Measurements from ENCODE around the gene GRK1.

The GRK1 gene

DNA sequence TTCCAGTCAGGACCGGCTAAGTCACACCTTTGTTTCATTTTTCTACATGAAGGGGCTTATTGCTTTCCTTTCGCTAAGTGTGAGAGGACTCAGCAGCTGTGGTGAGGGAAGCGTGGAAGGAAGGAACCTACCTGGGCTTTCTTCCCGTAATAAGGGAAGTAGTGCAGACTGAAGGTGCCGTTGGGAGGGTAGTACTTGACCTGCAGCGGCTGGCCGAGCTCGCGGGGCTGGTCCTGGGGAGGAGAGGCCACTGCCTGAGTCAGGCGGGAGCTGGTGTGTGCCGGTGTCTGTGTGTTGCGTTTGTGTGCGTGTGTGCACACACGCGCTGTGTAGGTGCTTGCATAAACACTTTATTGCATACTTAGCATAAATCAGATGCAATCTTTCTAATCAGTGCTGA, 16.7 kb upstream of the GRK1 start:
- DNase-seq (ENCODE audit: low read depth), result no peak

DNA sequence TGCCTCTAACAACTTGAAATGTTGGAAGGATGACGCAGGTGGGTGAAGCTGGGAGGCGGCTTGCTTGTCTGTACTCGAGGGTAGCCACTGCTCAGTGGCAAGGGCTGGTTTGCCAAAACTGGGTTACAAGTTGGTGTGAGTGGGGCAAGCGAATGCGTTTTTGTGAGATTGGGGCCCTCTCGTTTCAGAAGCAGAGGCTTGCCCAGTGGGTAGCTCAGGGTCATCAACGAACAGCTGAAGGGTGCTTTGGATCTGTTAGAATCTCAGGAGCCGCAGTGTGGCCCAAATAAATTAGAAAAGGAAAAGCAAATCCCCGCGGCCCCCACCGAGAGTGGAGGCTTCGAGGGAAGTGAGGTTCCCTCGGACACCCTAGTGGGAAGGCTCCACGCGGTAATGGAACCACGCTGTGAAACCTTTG, 16.3 kb upstream of the GRK1 start:
- no peak for DNase-seq (ENCODE audit: low read depth)

DNA sequence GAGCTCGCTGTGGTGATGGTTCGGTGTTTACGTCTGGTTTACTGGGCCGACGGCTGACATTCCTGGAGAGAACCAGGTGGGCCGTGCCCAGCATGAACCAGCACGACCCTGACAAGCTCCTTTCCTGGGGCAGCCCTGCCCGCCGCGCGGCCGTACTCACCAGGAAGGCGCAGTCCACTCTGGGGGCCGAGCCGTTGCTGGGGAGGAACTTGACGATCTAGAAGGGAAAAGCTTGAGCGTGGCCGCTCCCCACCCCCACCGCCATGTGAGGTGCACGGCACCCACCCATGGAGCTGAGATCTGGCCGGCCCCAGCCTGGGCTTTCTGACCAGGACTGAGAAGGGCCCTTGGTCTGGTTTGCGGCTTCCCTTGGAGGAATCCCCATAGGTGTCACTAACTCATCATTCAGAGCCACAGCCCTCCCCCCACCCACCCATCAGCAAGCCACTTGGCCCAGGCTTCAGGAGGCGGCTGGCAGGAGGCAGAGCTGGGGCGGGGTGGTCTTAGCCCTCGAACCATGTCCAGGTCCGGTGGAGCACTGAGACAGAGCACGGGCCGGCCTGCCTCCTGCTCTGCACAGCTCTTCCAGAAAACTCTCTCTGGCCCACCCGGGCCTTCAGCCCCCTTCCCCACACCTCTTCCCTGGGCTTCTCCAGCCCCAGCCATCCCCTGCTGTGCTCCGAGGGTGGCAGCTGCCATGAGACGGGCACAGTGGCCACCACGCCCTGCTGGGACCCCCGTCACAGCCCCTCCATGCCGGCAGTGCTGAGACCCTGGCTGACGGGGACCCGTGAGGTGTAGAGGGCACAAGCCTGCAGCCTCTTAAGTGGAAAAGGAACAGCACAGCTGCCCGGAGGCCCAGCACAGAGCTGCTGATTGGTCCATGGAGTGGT, 15.3 kb upstream of the GRK1 start:
- DNase-seq (ENCODE audit: low read depth), result no peak

DNA sequence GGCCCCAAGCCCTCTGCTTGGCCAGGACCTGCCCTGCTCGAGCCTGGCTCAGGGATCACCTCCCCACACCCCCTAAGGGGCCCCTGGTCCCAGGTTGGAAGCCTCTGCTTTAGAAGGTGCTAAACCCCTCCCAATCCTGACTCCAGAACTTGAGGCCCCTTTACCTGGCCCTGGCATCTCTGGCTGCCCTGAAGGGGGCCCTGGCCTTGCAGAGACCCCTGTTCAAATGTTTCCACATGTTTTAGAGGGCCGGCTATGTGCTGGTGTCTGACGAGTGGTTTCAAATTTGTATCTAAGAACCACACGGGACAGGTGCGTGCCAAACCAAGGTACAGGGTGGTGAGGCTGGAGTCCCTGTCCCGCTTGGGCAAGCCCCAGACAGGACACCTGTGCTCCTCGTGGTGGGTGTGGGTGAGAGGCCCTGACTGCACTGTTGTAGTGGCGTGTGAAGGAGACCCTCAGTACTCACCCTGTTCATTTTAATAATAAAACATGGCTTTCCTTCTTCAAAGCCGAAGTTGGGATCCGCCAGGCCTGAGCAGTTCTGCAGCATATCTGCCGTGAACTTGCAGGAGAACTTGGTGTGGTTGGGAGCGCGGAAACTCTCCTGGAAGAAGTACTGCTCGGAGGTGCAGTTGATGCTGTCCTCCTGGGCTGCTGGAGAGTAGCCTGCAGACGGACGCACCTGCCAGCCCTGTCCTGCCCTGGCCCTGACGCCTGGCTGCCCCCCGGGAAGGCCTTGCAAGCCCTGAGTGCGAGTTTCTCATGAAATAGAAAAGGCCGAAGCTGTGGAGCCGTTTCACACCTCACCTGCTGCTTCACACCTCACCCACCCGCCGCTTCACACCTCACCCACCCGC, 14.4 kb upstream of the GRK1 start:
- DNase-seq (ENCODE audit: low read depth), result no peak

DNA sequence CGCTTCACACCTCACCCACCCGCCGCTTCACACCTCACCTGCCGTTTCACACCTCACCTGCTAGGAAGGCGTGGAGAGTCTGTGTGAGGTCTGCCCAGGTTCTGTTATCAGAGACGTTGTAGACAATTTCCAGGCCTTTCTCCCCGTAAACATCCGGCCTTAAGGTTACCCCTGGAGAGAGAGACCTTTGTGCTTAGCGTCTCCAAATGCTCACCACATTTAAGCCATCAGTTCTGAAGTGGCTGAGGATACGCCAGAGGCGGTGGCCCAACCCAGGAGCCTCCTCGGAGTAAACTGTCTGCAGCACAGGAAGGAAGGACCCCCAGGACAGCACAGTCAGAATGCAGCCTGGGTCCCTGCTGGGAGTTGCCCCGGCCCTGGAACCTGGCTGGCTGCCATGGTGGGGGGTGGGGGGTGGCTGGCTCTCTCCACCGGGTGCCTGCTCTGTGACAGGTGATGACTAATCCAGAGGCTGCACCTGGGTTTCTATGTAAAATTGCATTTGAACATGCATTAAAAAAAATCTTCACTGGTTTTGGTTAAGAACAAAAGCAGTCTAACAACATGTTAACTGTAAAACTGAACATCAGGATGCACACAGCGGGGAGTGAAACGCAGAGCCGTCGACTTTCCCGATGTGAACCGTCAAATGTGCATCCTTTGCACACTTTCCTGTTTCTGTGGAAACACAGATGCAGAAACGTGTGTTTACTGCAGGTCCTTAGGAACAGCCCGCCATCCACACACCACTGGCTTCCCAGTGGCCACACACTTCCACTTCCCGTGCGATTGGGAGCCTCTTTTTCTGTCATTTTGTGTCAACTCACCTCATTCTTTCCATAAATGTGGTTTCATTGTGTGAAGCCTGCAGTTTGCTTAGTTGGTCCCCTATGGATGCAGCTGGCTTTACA, 13.5 kb upstream of the GRK1 start:
- DNase-seq (ENCODE audit: low read depth), result no peak

DNA sequence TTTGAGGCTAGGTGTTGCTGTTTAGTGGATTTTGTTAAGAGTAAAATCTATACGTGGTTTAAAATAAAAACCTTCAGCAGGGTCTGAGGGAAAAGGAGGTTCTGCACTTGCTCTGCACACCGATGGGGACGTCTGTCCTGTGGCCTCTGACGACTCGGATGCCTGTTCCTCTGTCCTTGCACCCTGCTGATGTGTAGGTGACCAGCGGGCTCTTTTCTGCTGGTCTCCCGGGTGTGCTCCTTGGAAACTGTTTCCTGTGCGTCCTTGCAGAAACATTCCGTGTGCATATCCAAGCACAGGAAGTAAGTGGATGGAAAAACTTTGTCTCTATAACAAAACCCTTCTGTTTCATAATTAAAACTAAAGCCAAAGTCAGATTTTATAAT, 12.9 kb upstream of the GRK1 start:
- DNase-seq (ENCODE audit: low read depth), result no peak

DNA sequence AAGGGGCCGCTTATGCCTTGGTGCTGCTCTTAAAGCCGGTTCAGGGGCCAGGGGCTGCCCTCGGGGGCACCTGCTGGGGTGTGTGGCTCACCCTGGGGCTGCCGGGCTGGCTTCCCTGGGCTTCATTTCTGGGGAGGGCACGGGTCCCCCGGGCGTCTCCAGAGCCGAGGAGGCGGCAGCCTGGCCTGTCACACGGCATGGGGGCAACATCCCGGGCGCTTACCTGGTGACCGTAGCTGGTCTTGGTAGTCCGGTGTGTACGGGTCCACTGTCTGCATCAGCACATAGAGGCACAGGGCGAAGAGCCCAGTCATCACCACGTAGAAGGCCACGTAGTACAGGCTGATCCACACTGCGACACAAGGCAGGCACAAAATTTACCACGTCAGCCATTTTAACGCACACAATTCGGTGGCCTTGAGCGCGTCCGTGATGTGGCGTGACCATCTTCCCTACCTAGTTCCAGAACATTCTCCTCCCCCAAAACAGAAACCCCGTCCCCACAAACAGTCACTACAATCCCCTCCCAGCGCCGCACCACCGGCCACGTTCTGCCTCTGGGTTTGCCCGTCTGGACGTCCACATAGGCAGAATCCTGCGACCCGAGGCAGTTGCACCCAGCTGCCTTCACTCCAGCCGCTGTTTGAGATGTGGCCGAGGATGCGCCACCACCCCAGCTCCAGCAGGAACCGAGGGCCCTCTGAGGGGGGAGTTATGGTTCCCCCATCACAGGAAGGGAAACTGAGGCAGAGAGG, 12.3 kb upstream of the GRK1 start:
- DNase-seq (ENCODE audit: low read depth), result no peak

DNA sequence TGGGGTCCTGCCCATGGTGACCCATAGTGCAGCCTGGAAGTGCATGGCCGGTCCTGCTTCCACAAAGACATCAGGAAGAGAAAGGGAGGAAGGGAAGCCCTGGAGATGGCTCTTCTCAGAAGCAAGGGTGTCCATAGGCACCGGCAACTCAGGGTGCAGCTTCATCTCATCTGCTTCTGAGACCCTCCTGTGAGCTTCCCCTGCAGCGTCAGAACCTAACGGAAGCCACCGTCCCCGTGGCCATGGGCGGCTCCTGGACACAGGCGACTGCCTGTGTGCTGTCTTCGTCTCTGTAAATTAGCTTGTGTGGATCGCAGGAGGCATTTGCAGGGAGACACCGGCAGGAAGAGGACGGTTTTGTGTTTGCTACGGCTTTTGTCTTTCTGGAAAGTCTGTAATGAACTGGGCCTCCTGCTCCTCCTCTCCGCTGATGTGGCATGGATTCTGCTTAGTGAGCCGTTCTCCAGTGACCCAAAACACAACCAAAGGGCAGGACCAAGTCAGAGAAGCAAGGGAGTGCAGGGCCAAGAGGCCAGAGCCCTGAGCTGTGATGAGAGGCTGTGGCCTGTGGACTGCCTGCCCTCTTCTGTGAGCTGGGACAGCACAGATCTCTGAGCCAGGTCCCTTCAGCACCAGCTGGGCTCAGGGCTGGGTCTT, 11.5 kb upstream of the GRK1 start:
- no peak for DNase-seq (ENCODE audit: low read depth)

DNA sequence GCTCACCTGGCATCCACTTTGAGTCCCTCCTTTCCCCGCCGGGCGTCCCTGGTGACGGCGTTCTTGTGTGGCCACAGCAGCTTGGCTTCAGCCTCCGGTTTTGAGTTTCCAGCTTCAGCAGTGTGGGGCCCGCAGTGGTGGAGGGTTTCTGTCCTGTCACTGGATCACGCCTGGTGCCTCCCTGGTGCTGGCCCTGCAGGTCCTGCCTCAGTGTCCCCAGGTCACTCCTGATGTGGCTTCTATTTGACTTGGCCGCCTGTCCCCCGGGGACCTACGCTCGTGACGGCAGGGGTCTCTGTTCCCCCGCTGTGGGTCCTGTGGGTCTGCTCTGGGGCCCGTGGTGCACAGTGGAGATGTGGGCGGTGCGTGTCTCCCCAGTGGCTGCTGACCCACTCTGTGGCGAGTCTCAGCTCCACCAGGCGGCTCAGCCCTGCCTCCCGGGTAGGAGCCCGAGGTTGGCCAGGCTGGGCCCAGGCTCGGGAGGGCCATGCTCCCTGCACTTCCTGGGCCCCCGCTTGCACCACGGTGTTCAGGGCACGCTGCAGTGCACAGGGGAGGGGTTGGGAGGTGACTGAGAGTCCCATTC, 10.9 kb upstream of the GRK1 start:
- no peak for DNase-seq (ENCODE audit: low read depth)

DNA sequence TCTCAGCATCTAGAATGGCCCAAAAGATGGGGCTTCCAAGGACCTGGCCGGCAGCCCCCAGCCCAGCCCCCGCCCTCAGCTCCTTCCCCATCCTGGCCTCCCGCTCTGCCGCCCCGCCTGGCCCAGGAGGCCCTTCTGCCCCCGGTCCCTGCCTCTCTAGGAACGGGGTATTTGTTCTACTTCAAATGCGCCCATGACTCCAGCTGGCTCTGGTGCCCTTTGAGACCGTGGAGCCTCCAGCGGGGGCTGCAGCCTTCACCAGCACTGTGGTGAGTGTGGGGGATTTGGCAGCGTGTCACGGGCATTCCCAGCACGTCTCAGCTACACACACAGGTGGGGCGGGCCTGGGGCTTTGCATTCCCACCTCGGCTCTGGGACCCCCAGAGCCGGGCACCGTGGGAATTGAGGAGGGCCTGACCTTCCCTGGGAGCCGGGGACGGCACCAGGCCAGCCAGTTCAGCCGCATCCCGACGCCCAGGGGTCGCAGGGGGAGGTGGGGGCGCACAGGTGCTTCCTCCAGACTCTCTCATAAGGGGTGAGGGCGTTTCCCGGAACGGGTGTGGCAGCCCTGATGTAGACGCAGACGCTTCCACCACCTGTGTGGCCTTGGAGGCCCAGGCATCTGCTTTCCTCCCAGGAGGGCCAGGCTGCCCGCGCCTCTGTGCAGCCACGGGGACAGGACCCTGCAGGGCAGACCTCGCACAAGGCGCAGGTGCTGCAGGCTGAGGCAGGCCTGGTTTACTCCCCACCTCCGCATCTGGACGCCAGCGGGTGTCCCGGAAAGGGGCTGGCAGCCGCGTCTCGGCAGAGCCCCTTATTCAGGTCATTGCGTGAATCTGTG, 10.0 kb upstream of the GRK1 start:
- DNase-seq (ENCODE audit: low read depth), result no peak

DNA sequence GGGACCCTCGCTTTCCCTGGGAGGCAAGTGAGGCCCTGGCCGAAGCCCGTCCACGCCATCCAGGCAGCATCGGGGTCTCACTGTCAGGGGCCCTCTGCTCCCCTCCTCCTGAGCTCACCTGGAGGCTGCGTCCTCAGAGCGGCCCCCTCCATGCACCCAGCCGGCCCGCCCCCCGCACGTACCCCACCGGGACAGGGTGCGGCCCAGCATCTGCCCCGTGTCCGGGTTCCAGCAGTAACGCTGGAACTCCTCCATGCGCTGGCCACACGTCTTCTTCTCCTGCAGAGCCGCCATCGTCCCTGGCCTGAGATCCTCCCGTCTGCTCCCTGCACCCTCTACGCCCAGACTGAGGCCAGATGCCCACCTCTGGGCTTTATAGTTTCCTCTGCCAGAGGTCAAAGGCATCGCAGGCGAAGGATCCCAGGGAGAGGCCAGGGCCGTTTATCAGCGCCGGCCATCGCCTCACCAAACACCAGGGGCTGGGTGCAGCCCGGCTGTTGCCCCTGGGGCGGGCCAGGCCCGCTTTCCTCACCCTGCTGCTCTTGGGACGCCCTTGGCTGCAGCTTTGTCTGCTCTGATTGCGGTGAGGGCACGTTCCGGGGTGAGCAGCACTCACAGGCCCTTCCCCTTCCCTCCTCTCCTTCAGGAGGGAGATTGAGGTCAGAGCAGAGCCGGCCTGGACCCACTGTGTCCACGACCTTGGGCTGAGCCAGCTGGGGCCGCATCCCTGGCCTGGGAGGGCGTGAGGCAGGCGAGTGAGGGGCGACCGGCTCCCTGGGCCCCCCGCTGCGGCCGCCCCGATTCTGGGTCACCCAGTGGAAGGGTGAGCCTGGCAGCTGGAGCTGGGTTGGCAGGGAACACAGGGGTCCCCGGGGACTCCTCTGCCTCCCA, 8.9 kb upstream of the GRK1 start, which contains the start of gene ATP4B:
TSS of gene ATP4B (minus strand) at position 348 of the 891 bp plus-strand sequence. CDS start at position 294, 54 bp downstream.
- DNase-seq (ENCODE audit: low read depth), result no peak

DNA sequence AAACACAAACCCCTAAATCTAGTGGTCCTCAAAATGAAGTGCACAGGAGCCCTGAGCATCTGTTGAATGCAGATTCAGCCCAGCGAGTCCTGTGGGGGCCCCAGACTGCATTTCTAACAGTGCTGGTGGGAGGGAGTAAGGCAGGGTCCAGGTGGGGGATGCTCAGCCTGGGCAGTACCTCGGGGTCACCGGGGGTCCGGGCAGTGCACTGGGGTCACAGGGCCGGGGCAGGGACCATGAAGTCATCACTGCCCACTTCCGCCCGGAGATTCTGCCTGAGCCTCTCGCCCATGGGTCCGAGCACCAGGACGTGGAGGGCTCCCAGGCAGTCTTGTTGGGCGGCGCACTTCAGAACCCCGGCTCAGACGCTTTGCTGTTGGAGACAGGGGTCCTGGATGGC, 8.2 kb upstream of the GRK1 start:
- DNase-seq (ENCODE audit: low read depth), result no peak

DNA sequence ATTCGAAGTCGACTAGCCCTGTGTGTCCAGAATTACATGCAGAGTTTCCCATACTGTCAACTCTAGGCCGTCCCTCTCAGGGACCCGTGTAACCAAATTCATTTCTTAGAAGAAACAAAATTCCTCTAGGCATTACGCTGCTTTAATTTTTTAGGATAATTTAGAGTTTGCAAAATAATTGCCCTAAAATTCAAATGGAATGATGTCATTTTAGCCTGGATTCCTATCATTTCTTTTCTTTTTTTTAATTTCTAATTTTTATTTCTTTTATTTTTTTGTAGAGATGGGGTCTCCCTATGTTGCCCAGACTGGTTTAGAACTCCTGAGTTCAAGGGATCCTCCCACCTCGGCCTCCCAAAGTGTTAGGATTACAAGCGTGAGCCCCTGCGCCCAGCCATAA, 7.7 kb upstream of the GRK1 start:
- DNase-seq (ENCODE audit: low read depth), result no peak

DNA sequence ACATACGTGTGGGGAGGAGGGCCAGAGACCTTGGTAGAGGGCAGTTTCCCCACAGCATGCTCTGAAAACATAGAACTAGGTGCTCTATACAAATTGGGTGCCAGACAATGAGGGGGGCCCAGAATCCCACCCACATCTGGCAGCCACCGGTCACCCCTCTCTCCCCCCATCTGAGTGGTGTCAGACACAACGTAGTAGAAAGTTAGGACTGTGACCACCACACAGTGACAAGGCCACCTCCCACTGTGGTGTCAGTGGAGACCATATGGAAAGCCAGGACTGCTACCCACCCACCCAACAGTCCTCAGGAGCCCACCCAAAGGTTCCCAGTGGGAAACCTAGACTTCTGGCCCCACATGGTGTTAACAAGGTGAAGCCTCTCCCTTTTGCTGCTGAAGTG, 7.0 kb upstream of the GRK1 start:
- DNase-seq (ENCODE audit: low read depth), result no peak

DNA sequence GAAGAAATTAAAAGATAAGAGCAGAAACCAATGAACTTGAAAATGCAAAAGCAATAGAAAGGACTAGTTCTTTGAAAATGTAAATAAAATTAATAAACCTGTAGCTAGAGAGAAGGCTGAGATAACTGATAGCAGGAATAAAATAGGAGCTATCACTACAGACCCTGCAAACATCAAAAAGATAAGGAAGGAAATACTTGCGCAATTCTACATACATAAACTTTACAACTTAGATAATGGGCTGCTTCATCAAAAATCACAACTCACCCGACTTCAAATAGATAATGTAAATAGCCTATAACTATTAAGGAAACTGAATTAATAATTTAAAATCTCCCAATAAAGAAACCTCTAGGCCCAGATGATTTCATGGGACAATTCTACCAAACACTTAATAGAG, 5.5 kb upstream of the GRK1 start:
- DNase-seq (ENCODE audit: low read depth), result no peak

DNA sequence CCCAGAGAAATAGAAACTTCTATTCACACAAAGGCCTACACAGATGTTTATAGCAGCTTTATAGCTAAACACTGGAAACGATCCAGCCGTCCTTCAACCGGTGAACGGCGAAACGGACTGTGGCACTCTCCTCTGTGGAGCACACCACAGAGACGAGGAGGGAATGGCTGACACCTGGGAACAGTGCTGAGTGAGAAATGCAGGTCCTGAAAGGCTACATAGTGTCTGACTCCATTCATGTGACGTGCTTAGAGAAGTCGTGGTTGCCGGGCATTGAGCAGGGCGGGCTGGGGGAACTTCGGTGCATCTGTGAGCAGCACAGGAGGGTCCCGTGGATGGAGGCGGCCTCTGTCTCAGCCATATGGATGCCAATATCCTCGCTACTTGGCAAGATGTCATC, 3.1 kb upstream of the GRK1 start:
- no peak for DNase-seq (ENCODE audit: low read depth)

DNA sequence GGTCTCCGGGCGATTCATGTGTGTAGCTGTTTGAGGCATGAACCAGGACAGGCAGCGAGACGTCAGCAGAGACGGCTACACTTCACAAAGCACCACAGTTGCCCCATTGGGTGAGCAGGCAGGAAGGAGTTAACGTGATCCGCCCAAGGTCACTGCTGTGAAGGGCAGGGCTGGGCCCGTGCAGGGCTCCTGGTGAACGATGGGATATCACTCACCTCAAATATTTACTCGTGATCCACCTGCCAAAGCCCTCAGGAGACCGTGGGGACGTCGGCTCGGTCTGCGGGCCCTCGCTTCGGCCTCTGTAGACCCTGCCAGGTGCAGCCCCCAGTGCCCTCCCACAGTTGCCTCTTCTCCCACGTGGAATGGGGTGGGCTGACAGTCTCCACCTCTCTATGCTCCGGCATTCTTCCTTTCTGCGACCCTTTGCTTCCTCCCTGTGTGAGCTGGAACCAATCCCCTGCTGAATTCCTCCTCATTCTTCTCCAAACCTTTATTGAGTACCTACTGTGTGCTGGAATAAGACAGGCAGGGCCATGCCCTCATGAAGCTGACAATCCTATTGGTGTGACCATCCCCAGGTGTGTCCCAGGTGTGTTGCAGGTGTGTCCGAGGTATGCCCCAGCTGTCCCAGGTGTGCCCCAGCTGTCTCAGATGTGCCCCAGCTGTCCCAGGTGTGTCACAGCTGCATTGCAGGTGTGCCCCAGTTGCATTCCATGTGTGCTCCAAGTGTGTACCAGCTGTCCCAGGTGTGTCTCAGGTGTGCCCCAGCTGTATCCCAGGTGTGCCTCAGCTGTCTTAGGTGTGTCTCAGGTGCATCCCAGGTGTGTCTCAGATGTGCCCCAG, 2.0 kb upstream of the GRK1 start:
- DNase-seq (ENCODE audit: low read depth), result no peak

Measured in stimulated activated CD8-positive, alpha-beta memory T cell treated with anti-CD3 and anti-CD28 coated beads, Interleukin-7, amount 100 ng/mL, for 24 hours (primary cell).